ENCODE measurements around the gene FAT3.

- TF ChIP-seq, protein P1, sequence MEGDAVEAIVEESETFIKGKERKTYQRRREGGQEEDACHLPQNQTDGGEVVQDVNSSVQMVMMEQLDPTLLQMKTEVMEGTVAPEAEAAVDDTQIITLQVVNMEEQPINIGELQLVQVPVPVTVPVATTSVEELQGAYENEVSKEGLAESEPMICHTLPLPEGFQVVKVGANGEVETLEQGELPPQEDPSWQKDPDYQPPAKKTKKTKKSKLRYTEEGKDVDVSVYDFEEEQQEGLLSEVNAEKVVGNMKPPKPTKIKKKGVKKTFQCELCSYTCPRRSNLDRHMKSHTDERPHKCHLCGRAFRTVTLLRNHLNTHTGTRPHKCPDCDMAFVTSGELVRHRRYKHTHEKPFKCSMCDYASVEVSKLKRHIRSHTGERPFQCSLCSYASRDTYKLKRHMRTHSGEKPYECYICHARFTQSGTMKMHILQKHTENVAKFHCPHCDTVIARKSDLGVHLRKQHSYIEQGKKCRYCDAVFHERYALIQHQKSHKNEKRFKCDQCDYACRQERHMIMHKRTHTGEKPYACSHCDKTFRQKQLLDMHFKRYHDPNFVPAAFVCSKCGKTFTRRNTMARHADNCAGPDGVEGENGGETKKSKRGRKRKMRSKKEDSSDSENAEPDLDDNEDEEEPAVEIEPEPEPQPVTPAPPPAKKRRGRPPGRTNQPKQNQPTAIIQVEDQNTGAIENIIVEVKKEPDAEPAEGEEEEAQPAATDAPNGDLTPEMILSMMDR (optimal IDR thresholded peaks at IDR 0.05 in 1 of 3, IDR thresholded peaks at IDR 0.05 in 1 of 3, conservative IDR thresholded peaks at IDR 0.05 in 1 of 3; ENCODE audit: extremely low read depth in 1 of 3, insufficient read depth in 2 of 3, low read length in 3 of 3) = no peak
- no peak for TF ChIP-seq EZH2 (IDR thresholded peaks at IDR 0.05; ENCODE audit: low read length)
These were observed 26.4 kb upstream of the FAT3 start for GRCh38 chr11:92198268-92198667.
